ENCODE results near the gene TRIM22. TPM values are rescaled to one million over a fixed set of nuclear protein-coding genes. Genes with fewer than 3 reads are reported as not detected.
A peak's percentile ranks its signal among the peaks of the same experiment; 100 is the strongest.

Gene TRIM22
- total and polyA plus RNA-seq, 7 experiments from 2014 or later, result 121 to 340 (median 243) TPM

DNA sequence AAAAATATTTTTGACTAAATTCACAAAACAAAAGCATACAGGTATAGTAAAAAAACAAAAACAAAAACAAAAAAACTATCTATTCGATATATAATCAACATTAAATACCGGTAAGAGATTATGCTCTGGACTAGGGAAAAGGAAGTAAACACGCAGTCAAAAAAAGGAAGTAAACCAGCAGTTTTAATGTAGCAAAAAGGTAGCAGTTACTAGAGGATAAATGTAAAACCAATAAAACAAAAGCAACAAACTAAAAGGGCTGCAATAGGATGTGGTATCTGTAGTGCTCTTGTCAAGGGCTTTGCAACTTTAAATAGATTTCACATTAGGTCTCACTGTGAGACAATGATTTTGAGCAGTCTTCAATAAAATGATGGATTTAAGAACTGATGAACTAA, 2.4 kb downstream of the TRIM22 start:
- ATAC-seq, result peak; percentile 14
- Histone ChIP-seq H3K27me3 (ENCODE audit: control insufficient read depth in 2 of 2, insufficient read depth in 2 of 2, low read length in 2 of 2) (no peaks in the 10 kb centered on the region), H3K27ac (ENCODE audit: low read depth, low read length) (peak overlapping the region; percentile 93), H3K36me3 (ENCODE audit: control insufficient read depth in 2 of 3, insufficient read depth in 3 of 3, low read length in 3 of 3) (peaks cover 0 to 11% (median 0%) of the 10 kb centered on the region in 3 experiments), H3K4me1 (ENCODE audit: control insufficient read depth in 2 of 2, insufficient read depth in 2 of 2, low read length in 2 of 2) (peaks cover 33 to 51% of the 10 kb centered on the region in 2 donors), H3K9me3 (ENCODE audit: control insufficient read depth in 2 of 3, low read length in 3 of 3) (no peaks in the 10 kb centered on the region), H3K4me3 (ENCODE audit: low read length) (peak overlapping the region; percentile 81)
- peaks cover 50 to 74% (median 68%) of the 10 kb centered on the region in 7 donors for H3K4me1 Mint-ChIP-seq
- peak overlapping the region; percentile 93 to 100 (median 98) for H3K4me3 Mint-ChIP-seq
- POLR2A ChIA-PET, result interaction anchor here (0.8 to 1.1 kb wide), 2 partner anchors 9 to 70 kb away, joined by 3 read pairs; no protein-coding TSS in a partner anchor
- CTCF ChIA-PET, result interaction anchor here (1.8 kb wide), 1 partner anchor 8 kb away, joined by 4 read pairs; no protein-coding TSS in a partner anchor
- intact Hi-C loops (cut with micrococcal nuclease), result loop anchor here (1.0 to 5.0 kb wide), 4 partner anchors 8 to 1820 kb away; partner anchors contain the start of gene PPFIBP2 (in 1 of the 2)
- peak overlapping the region; percentile 95 to 100 (median 97) for H3K27ac Mint-ChIP-seq
- peaks cover 14 to 45% (median 31%) of the 10 kb centered on the region in 5 donors for H3K36me3 Mint-ChIP-seq
- no peaks in the 10 kb centered on the region for H3K27me3 Mint-ChIP-seq
- no peaks in the 10 kb centered on the region for H3K9me3 Mint-ChIP-seq
- peak in 3 of 9 donors; percentile 27 to 35 (median 32) for DNase-seq

DNA sequence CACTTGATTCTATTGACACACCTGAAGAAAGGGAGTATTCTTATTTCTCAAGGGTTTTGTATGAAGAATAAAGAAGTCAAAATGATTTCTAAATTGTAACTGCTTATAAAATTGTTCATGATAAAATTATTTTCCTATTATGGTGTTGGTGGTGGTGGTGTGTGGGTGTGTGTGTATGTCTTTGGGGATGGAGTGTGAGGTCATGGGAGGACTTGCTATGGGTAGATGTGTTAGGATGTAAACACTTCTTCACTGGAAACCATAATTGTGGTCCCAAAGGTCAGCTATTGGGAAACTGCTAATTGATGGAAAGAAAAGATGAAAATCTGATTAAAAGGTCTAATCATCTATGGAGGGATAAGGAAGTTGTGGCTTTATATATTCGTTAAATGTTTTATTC, 5.1 kb downstream of the TRIM22 start:
- peak overlapping the region in 8 of 9 donors; percentile 13 to 99 (median 72) for H3K27ac Mint-ChIP-seq
- H3K4me3 ChIP-seq (ENCODE audit: low read length), result no peak overlapping the region

DNA sequence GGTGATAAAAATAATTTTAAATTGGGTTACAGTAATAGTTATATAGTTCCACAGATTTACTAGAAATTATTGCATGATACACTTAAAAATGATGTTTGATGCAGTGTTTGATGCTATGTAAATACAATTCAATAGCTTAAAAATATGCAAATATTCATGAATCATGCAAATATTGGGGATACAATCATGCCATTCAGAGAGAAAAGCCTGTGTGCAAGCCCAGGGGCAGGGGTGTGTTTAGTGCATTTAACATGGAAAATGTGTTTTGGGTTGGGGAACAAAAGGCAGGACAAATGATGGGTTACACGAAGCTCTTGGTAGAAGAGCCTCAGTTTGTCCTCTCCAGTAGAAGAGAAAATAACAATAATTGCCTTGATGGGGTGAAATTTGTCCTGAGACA, 6.0 kb downstream of the TRIM22 start:
- no peaks in the 10 kb centered on the region for H3K9me3 Mint-ChIP-seq
- Histone ChIP-seq H3K4me3 (ENCODE audit: low read length) (no peak overlapping the region), H3K27ac (ENCODE audit: low read depth, low read length) (no peak overlapping the region), H3K27me3 (ENCODE audit: control insufficient read depth in 2 of 2, insufficient read depth in 2 of 2, low read length in 2 of 2) (no peaks in the 10 kb centered on the region), H3K9me3 (ENCODE audit: control insufficient read depth in 2 of 3, low read length in 3 of 3) (no peaks in the 10 kb centered on the region), H3K4me1 (ENCODE audit: control insufficient read depth in 2 of 2, insufficient read depth in 2 of 2, low read length in 2 of 2) (peaks cover 27 to 38% of the 10 kb centered on the region in 2 donors), H3K36me3 (ENCODE audit: control insufficient read depth in 2 of 3, insufficient read depth in 3 of 3, low read length in 3 of 3) (peaks cover 0 to 30% (median 11%) of the 10 kb centered on the region in 3 experiments)
- intact Hi-C loops (cut with micrococcal nuclease), result loop anchor here in 1 of 2 donors (2.0 kb wide), 1 partner anchor 15 kb away; no protein-coding TSS in a partner anchor
- H3K27ac Mint-ChIP-seq, result peak overlapping the region in 8 of 9 donors; percentile 1 to 99 (median 74)
- H3K4me3 Mint-ChIP-seq, result peak overlapping the region in 3 of 10 donors; percentile 59 to 72 (median 68)
- POLR2A ChIA-PET, result interaction anchor here (1.0 kb wide), 1 partner anchor 11 kb away, joined by 3 read pairs; the partner anchor contains the start of gene TRIM5
- H3K27me3 Mint-ChIP-seq, result no peaks in the 10 kb centered on the region
- peaks cover 51 to 76% (median 72%) of the 10 kb centered on the region in 7 donors for H3K4me1 Mint-ChIP-seq
- DNase-seq (no peak), ATAC-seq (no peak)
- H3K36me3 Mint-ChIP-seq, result peaks cover 14 to 53% (median 50%) of the 10 kb centered on the region in 5 donors
- CTCF ChIA-PET, result interaction anchor here (2.3 kb wide), 1 partner anchor 10 kb away, joined by 7 read pairs; the partner anchor contains the start of gene TRIM5

More for the DNA sequence above, 5.1 kb downstream of the TRIM22 start:
- H3K36me3 ChIP-seq (ENCODE audit: control insufficient read depth in 2 of 3, insufficient read depth in 3 of 3, low read length in 3 of 3), result peaks cover 0 to 30% (median 2%) of the 10 kb centered on the region in 3 experiments
- POLR2A ChIA-PET, result interaction anchor here (1.0 to 1.6 kb wide), 2 partner anchors 10 to 16 kb away, joined by 3 read pairs; partner anchors contain the start of gene TRIM5
- no peaks in the 10 kb centered on the region for H3K27me3 ChIP-seq (ENCODE audit: control insufficient read depth in 2 of 2, insufficient read depth in 2 of 2, low read length in 2 of 2)
- intact Hi-C loops (cut with micrococcal nuclease), result loop anchor here (2.0 to 5.0 kb wide), 3 partner anchors 16 to 1818 kb away; partner anchors contain the start of gene PPFIBP2 (in 1 of the 2)
- peaks cover 27 to 38% of the 10 kb centered on the region in 2 donors for H3K4me1 ChIP-seq (ENCODE audit: control insufficient read depth in 2 of 2, insufficient read depth in 2 of 2, low read length in 2 of 2)
- Mint-ChIP-seq H3K4me3 (peak overlapping the region; percentile 2 to 76 (median 60)), H3K27me3 (no peaks in the 10 kb centered on the region), H3K4me1 (peaks cover 51 to 69% (median 64%) of the 10 kb centered on the region in 7 donors), H3K36me3 (peaks cover 19 to 54% (median 41%) of the 10 kb centered on the region in 5 donors), H3K9me3 (no peaks in the 10 kb centered on the region)
- H3K9me3 ChIP-seq (ENCODE audit: control insufficient read depth in 2 of 3, low read length in 3 of 3), result no peaks in the 10 kb centered on the region
- peak overlapping the region; percentile 38 for H3K27ac ChIP-seq (ENCODE audit: low read depth, low read length)
- CTCF ChIA-PET, result interaction anchor here (1.5 kb wide), 1 partner anchor 19 kb away, joined by 4 read pairs; no protein-coding TSS in a partner anchor
- no peak for DNase-seq
- ATAC-seq, result no peak

DNA sequence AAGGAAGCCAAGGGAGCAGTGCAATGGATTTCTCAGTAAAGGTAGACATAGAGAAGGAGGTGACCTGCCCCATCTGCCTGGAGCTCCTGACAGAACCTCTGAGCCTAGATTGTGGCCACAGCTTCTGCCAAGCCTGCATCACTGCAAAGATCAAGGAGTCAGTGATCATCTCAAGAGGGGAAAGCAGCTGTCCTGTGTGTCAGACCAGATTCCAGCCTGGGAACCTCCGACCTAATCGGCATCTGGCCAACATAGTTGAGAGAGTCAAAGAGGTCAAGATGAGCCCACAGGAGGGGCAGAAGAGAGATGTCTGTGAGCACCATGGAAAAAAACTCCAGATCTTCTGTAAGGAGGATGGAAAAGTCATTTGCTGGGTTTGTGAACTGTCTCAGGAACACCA, 6.6 kb downstream of the TRIM22 start:
- Histone ChIP-seq H3K36me3 (ENCODE audit: control insufficient read depth in 2 of 3, insufficient read depth in 3 of 3, low read length in 3 of 3) (peaks cover 3 to 30% (median 17%) of the 10 kb centered on the region in 3 experiments), H3K27me3 (ENCODE audit: control insufficient read depth in 2 of 2, insufficient read depth in 2 of 2, low read length in 2 of 2) (no peaks in the 10 kb centered on the region), H3K4me1 (ENCODE audit: control insufficient read depth in 2 of 2, insufficient read depth in 2 of 2, low read length in 2 of 2) (peaks cover 27 to 38% of the 10 kb centered on the region in 2 donors), H3K4me3 (ENCODE audit: low read length) (no peak overlapping the region), H3K27ac (ENCODE audit: low read depth, low read length) (peak overlapping the region; percentile 20), H3K9me3 (ENCODE audit: control insufficient read depth in 2 of 3, low read length in 3 of 3) (no peaks in the 10 kb centered on the region)
- Mint-ChIP-seq H3K27ac (peak overlapping the region; percentile 16 to 99 (median 71)), H3K27me3 (no peaks in the 10 kb centered on the region), H3K36me3 (peaks cover 10 to 59% (median 47%) of the 10 kb centered on the region in 5 donors), H3K4me3 (peak overlapping the region in 6 of 10 donors; percentile 8 to 72 (median 24)), H3K9me3 (no peaks in the 10 kb centered on the region), H3K4me1 (peaks cover 51 to 82% (median 78%) of the 10 kb centered on the region in 7 donors)
- DNase-seq, result no peak
- POLR2A ChIA-PET, result no interaction called here
- intact Hi-C loops (cut with micrococcal nuclease), result no loop called here
- CTCF ChIA-PET, result interaction anchor here (2.3 kb wide), 1 partner anchor 11 kb away, joined by 7 read pairs; the partner anchor contains the start of gene TRIM5
- ATAC-seq, result no peak

DNA sequence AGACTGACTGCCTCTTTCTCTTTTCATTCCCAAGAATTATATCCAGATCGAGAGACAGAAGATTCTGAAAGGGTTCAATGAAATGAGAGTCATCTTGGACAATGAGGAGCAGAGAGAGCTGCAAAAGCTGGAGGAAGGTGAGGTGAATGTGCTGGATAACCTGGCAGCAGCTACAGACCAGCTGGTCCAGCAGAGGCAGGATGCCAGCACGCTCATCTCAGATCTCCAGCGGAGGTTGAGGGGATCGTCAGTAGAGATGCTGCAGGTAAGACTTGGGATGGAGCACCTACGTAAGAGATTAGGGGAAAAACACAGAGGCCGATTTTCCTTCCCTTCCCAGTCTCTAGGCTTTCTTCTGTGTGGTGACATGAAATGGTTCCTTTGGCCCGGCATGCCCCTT, 8.7 kb downstream of the TRIM22 start:
- Mint-ChIP-seq H3K4me3 (no peak overlapping the region), H3K27me3 (no peaks in the 10 kb centered on the region), H3K36me3 (peaks cover 14 to 64% (median 51%) of the 10 kb centered on the region in 5 donors), H3K27ac (peak overlapping the region in 8 of 9 donors; percentile 1 to 99 (median 44)), H3K9me3 (no peaks in the 10 kb centered on the region), H3K4me1 (peaks cover 41 to 84% (median 77%) of the 10 kb centered on the region in 7 donors)
- no peak for DNase-seq
- ATAC-seq, result no peak
- Histone ChIP-seq H3K27me3 (ENCODE audit: control insufficient read depth in 2 of 2, insufficient read depth in 2 of 2, low read length in 2 of 2) (no peaks in the 10 kb centered on the region), H3K9me3 (ENCODE audit: control insufficient read depth in 2 of 3, low read length in 3 of 3) (no peaks in the 10 kb centered on the region), H3K4me3 (ENCODE audit: low read length) (no peak overlapping the region), H3K36me3 (ENCODE audit: control insufficient read depth in 2 of 3, insufficient read depth in 3 of 3, low read length in 3 of 3) (peaks cover 3 to 38% (median 22%) of the 10 kb centered on the region in 3 experiments), H3K27ac (ENCODE audit: low read depth, low read length) (no peak overlapping the region), H3K4me1 (ENCODE audit: control insufficient read depth in 2 of 2, insufficient read depth in 2 of 2, low read length in 2 of 2) (peaks cover 21 to 29% of the 10 kb centered on the region in 2 donors)
- intact Hi-C loops (cut with micrococcal nuclease), result no loop called here
- ChIA-PET POLR2A (interaction anchor here (1.1 to 1.6 kb wide), 2 partner anchors 10 to 14 kb away, joined by 3 to 4 read pairs; no protein-coding TSS in a partner anchor), CTCF (interaction anchor here (0.6 kb wide), 1 partner anchor 24 kb away, joined by 3 read pairs; no protein-coding TSS in a partner anchor)

DNA sequence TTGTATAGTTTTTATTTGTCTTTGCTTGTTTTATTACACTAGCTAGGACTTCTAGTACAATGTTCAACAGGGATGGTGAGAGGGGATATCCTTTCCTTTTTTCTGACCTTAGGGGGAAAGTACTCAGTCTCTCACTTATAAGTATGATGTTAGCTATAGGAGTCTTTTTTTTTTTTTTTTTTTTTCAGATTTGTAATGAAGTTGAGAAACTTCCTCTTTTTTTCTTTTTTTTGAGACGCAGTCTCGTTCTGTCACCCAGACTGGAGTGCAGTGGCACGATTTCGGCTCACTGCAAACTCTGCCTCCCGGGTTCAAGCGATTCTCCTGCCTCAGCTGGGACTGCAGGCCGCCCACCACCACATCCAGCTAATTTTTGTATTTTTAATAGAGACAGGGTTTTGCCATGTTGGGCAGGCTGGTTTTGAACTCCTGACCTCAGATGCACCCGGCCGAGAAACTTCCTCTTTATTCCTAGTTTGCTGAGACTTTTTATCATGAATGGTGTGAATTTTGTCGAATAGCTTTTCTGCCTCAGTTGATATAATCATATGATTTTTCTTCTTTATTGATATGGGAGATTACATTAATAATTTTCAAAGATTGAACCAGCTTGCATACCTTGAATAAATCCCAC, 10.9 kb downstream of the TRIM22 start:
- no peak for ATAC-seq
- H3K27me3 ChIP-seq (ENCODE audit: control insufficient read depth in 2 of 2, insufficient read depth in 2 of 2, low read length in 2 of 2), result no peaks in the 10 kb centered on the region
- no peak overlapping the region for H3K4me3 ChIP-seq (ENCODE audit: low read length)
- peaks cover 14 to 63% (median 49%) of the 10 kb centered on the region in 5 donors for H3K36me3 Mint-ChIP-seq
- no peaks in the 10 kb centered on the region for H3K9me3 Mint-ChIP-seq
- intact Hi-C loops (cut with micrococcal nuclease), result loop anchor here (1.0 to 2.0 kb wide), 3 partner anchors 11 to 16 kb away; partner anchors contain the start of genes TRIM22 (in 1 of the 2) and TRIM5 (in 1 of the 2)
- no peak overlapping the region for H3K27ac ChIP-seq (ENCODE audit: low read depth, low read length)
- H3K36me3 ChIP-seq (ENCODE audit: control insufficient read depth in 2 of 3, insufficient read depth in 3 of 3, low read length in 3 of 3), result peaks cover 3 to 49% (median 25%) of the 10 kb centered on the region in 3 experiments
- no peak for DNase-seq
- peak overlapping the region in 8 of 10 donors; percentile 10 to 42 (median 21) for H3K4me3 Mint-ChIP-seq
- ChIA-PET CTCF (interaction anchor here (1.4 to 2.2 kb wide), 3 partner anchors 9 to 17 kb away, joined by 3 to 14 read pairs (median 4); partner anchors contain the start of gene TRIM5), POLR2A (interaction anchor here (0.6 to 2.9 kb wide), 6 partner anchors 11 to 586 kb away, joined by 3 to 18 read pairs (median 4); partner anchors contain the start of genes TRIM22 and TRIM5)
- no peaks in the 10 kb centered on the region for H3K27me3 Mint-ChIP-seq
- H3K4me1 ChIP-seq (ENCODE audit: control insufficient read depth in 2 of 2, insufficient read depth in 2 of 2, low read length in 2 of 2), result peaks cover 14 to 19% of the 10 kb centered on the region in 2 donors
- no peaks in the 10 kb centered on the region for H3K9me3 ChIP-seq (ENCODE audit: control insufficient read depth in 2 of 3, low read length in 3 of 3)
- peak overlapping the region in 5 of 9 donors; percentile 23 to 82 (median 71) for H3K27ac Mint-ChIP-seq
- peaks cover 33 to 77% (median 72%) of the 10 kb centered on the region in 7 donors for H3K4me1 Mint-ChIP-seq
